ENCODE measurements around the gene DMRTB1. TPM values are rescaled to one million over a fixed set of nuclear protein-coding genes. Genes with fewer than 3 reads are reported as not detected.

Gene DMRTB1
- total RNA-seq: not detected in 2 replicates

DNA sequence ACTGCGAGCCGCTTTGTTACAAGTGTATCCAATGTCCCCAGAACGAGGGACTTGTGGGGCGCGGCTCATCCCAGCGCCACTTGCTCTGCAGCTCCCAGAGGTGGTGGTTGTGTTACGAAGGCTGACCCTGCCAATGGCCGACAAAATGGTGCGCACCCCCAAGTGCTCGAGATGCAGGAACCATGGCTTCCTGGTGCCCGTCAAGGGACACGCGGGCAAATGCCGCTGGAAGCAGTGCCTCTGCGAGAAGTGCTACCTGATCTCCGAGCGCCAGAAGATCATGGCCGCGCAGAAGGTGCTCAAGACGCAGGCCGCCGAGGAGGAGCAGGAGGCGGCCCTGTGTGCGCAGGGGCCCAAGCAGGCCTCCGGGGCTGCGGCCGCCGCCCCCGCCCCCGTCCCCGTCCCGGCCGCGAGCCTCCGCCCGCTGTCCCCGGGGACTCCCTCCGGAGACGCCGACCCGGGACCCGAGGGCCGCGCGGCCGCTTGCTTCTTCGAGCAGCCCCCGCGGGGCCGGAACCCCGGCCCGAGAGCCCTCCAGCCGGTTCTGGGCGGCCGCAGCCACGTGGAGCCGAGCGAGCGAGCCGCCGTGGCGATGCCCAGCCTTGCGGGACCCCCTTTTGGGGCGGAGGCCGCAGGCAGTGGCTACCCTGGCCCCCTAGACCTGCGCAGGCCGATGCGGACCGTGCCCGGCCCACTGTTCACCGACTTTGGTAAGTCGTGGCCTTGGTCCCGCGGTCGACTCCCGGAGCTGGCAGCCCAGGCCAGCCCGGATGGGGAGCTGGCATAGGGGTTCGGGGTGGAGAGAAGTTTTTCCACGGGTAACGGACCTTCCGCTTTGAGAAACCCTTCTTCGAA is at the start of gene DMRTB1:
DMRTB1 (plus strand) TSS at position 79 of the 855 bp plus-strand sequence; CDS start at position 134, 55 bp downstream.

Other genes starting within 250 kb of the DMRTB1 start
- gene CZIB, start 238.8 kb upstream of the DMRTB1 start, total RNA-seq: 44.1 and 49.0 TPM in 2 replicates
- gene MAGOH, start 220.9 kb upstream of the DMRTB1 start, total RNA-seq: 15.1 and 28.7 TPM in 2 replicates
- gene LRP8, start 131.3 kb upstream of the DMRTB1 start, total RNA-seq: 11.2 and 27.2 TPM in 2 replicates

All from mesangial cell (primary cell).